CD1c-positive myeloid dendritic cell (primary cell): ENCODE results near the gene POPDC2.
"Not testable (repeated sequence)": the region's sequence is repeated elsewhere in the genome, so short reads cannot be mapped to it uniquely, and the experiment has no call there.

Experiments
- DNase-seq: peaks from one replicate; pipeline ENCODE4 v3.0.0-alpha.2; 2016; ENCODE audit errors: extremely low spot score

Gene POPDC2

DNA sequence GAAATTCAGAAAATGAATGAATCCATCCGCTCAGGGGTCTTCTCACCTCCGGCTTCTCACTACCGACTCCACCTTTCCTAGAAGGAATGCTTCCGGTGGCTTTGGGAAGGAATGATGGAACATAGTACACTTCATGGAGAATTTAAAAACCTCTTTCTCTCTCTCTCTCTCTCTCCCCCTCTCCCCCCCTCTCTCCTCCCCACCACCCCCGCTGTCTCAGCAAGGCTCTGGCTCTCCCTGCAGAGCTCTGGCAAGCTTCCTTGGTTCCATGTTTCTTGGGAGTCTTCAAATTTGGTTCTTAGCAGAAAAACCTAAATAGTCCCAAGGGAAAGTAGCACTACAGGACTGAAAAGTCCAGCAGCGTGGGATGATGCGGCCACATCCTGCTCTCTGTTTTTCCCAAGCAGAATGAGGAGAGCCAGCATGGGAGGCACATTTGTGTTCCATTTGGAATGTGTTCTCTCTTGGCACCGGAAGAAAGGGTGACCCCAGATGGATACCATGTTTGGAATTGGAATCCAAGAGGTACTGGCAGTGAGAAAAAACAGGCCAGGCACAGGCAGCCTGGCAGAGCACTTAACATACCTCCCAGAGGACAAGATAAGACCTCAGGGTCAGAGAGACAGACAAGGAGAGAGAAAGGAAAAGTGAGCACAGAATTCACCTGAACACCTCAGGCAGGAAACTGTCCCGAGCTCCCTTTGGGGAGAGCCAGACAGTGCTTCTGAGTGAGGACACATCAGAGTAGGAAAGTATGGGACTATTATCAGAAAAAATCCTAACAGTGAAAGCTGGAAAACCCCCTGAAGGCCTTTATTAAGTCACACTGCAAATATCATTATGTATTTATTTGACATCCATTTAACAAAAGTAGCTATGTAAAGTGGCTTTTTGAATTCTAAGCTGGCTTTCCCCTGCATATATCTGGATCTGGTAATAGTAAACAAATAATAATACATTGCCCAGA, at the start of gene POPDC2:
POPDC2 (minus strand) TSS at position 116 of the 967 bp plus-strand sequence. CDS start 166 bp downstream, outside the sequence.
- DNase-seq, result no peak

DNA sequence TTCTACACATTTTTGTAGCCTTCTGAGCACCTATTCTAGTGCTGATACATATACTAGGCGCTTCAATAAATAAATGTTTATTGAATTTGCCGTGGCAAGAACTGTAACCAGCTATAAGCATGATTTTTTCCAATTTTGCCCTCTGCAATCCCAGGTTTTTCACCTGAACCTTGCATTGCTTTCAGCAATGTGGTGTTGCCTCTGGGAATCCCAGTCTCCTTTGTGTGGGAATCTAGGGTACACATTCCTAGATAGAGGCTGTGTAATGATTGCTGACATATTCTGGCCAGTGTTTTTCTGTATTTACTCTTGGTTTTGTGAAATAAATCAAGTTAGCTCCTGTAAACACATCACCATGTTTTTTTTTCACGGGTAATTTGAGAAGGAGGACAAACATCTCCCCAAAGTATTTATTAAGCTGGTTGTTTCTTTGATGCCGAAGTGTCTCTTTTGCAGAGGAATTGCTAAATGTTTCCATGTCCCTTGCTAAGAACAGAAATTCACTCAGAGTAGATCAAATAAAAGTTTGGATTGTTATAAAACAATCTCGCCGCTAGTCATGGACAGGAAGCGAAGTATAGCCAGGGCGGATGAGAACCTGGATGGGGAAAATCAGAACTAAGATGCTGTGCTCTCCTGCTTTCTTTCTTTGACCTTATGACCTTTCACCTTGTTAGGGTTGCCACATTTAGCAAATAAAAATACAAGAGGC, 43.6 kb upstream of the POPDC2 start:
- no peak for DNase-seq

DNA sequence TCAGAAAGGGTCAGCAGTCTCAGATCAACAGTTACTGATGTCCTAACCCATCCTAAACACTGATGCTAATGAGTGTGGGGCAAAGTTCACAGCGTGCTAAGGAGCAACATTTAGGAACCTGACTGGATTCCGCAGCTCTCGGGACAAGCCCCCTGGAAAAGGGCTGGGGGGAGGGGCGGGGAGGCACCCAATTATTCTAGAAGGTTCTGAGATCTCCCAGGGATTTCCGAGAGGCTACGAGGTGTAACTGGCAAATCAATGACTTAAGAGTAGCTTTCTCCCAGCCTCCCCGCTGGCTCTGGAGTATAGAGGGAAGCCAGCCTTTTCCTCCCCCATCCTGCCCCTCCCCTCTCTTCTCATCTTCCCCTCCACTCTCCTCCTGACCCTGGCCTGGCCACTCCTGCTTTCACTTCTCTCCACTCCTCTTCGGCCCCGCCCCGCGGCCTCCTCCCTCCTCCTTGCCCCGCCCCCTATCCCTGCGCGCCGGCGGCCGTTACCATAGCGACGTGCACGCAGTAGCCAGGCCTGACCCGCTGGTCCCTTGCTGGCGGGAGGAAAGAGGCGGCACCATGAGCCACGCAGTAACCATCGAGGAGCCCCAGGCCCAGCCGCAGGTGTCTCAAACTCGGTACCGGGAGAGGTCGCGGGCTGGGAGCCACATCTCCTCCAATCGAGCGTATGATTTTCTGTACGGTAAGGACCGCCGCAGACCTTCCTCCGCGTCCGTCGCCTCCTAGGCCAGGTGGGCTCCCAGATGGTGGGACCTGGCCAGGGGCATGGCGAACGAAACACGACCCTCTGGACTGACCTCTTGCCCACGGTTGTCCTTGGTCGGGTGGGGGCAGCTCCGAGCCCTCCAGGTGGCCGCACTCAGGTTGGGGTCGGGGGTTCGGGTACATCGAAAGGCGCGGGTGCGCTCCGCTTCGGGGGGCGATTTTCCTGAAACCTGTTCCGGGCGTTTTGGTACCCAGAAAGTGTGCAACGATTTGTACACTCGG, 42.4 kb upstream of the POPDC2 start, which contains the start of gene CFAP91:
CFAP91 (plus strand) TSS at position 493 of the 998 bp plus-strand sequence; CDS start at position 570, 77 bp downstream.
- DNase-seq, result peak; percentile 95

- peak; percentile 10 for DNase-seq
These were observed 40.7 kb upstream of the POPDC2 start for GRCh38 chr3:119700920-119701734.

- DNase-seq, result peak; percentile 81
These were observed 40.0 kb upstream of the POPDC2 start for GRCh38 chr3:119700269-119700919.

GRCh38 chr3:119697394-119697793, 37.0 kb upstream of the POPDC2 start:
- DNase-seq, result no peak

GRCh38 chr3:119695480-119695879, 35.1 kb upstream of the POPDC2 start:
- DNase-seq, result no peak

- peak; percentile 60 for DNase-seq
These were observed 29.8 kb upstream of the POPDC2 start for GRCh38 chr3:119690043-119690656.

GRCh38 chr3:119683421-119683820, 23.0 kb upstream of the POPDC2 start:
- no peak for DNase-seq

DNA sequence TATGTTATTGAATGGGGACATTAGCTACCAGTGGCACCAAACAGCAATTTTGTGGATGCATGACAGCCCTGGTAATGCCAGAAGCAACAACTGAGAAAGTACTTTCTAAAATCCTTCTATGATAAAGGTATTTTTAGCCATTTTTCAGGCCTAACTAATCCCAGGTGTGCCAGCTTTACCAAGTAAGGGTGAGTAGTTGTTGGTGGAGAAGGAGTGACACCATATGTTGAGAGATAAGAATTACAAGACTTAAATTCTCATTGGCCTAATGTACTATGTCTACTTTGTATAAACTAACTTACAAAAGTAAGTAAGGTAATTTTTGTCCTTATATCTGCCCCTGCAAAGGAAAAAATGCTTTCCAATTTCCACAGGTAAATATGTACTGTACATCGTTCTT, 20.9 kb upstream of the POPDC2 start:
- DNase-seq, result peak; percentile 55

GRCh38 chr3:119679874-119680273, 19.5 kb upstream of the POPDC2 start:
- DNase-seq, result no peak

DNA sequence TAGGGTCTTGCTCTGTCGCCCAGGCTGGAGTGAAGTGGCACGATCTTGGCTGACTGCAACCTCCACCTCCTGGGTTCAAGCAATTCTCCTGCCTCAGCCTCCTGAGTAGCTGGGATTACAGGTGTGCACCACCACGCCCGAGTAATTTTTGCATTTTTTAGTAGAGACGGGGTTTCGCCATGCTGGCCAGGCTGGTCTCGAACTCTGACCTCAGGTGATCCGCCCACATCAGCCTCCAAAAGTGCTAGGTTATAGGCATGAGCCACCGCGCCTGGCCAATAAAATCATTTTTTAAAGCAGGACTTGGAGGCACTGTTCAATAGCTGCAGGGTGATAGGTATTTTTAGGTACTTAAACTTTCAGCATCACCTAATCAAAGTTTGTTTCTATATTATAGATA, 17.8 kb upstream of the POPDC2 start:
- not testable (repeated sequence) for DNase-seq

DNA sequence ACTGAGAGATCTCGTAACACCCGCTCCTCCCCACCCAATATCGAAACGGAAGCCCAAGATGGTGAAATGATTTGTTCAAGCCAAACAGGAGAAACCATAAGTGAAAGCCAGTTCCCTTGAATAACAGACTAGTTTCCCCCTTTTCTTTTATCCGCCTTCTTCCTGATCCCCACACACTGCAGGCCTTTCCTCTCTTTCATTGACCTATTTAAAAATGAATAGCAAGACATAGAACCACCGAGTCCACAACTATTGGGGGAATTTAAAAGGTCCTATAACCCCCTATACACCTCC, 17.2 kb upstream of the POPDC2 start:
- DNase-seq, result no peak

DNA sequence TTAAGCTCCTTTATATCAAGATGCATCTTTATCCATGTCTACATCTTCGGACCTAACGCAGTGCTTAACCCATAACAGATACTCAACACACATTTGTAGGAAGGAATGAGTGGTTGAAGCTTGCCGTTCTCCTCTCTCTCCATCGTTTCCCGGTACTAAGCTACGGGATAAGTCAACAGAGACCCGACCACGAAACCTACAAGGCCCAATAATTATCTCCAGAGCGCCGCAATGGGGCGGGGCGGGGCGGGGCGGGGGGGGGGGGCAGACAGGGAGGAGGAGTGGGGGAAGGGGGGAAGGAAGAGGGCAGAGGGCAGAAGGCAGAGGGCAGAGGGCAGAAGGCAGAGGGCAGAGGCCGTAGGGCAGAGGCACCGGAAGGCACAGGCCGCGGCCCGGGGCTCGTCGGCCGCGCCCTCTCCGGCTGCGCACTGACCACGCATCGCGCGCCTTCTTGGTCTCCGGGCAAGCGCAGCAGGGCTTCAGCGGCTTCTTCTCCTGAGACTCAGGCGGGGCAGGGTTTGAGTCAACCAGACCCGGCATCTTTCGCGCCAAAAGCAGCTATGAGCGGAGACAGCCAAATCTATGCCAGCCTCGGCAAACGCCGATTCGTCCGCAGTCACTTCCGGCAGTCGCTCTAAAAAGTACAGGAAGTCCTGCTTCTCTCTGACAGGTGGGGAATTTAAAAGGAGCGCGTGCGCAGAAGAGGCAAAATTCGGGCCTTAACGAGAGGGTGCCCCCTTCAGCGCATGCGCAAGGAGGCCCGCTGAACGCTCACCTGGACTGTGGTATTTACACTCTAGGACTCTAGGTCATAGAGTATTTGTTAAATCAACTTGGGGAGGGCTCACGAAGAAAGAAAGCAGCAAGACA, 16.6 kb upstream of the POPDC2 start, which contains the start of gene COX17:
COX17 (minus strand) TSS at position 636 of the 870 bp plus-strand sequence; CDS start at position 540, 96 bp downstream.
- DNase-seq, result peak; percentile 96

- DNase-seq, result no peak
These were observed 15.6 kb upstream of the POPDC2 start for GRCh38 chr3:119676020-119676419.

- DNase-seq, result no peak
These were observed 14.9 kb upstream of the POPDC2 start for GRCh38 chr3:119675188-119675874.

GRCh38 chr3:119673875-119674274, 13.5 kb upstream of the POPDC2 start:
- DNase-seq, result no peak

DNA sequence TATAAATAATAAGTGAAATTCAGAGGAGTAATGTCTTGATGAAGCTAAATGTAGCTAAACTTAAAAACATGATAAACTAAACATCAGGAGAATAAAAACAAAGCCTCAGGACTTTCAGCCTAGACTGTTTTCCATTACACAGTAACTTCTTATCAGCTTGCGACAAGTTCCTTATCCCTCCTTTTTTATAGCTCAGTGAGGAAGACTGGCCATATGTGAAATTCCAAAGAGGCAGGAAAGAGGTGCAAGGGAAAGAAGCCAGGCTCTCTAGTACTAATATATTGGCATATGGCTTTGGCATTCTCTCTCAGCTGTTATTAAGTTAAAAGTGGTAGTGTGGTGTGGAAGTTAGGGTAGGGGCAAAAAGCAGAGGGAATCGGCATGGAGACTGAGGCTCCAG, 12.4 kb upstream of the POPDC2 start:
- DNase-seq, result no peak
